Omental fat pad (tissue), 4 donors: Measurements from ENCODE around the gene MAST1. TPM values are rescaled to one million over a fixed set of nuclear protein-coding genes. Genes with fewer than 3 reads are reported as not detected.

ENCODE experiments used
- ATAC-seq: fragments of 150-250 bp; one replicate; pipeline ENCODE4 v1.9.1; 2016; ENCODE audit warnings: mild to moderate bottlenecking, moderate library complexity; ENCODE audit not compliant: low FRiP score
- DNase-seq: peaks from one replicate; pipeline ENCODE4 v3.0.0-alpha.2; 2019; ENCODE audit warnings: low spot score
- total RNA-seq, 4 donors: library from RNA; depleted of rRNA; stranded (reverse); fragments of >200 nt; gene quantifications; one replicate each; pipeline ENCODE4 v1.1.0, GENCODE V29; 2016
- TF ChIP-seq, protein P1 (sequence below), 3 donors: fragments of 450-650 bp; IDR thresholded peaks; one replicate each; pipeline ENCODE4 v1.5.1; 2016 to 2017; ENCODE audit warnings: antibody characterized with exemption in 3 of 3, mild to moderate bottlenecking in 3 of 3, moderate library complexity in 2 of 3

MAST1 gene
- total RNA-seq, 4 donors from 2014 or later, result not detected

- TF ChIP-seq, protein P1, sequence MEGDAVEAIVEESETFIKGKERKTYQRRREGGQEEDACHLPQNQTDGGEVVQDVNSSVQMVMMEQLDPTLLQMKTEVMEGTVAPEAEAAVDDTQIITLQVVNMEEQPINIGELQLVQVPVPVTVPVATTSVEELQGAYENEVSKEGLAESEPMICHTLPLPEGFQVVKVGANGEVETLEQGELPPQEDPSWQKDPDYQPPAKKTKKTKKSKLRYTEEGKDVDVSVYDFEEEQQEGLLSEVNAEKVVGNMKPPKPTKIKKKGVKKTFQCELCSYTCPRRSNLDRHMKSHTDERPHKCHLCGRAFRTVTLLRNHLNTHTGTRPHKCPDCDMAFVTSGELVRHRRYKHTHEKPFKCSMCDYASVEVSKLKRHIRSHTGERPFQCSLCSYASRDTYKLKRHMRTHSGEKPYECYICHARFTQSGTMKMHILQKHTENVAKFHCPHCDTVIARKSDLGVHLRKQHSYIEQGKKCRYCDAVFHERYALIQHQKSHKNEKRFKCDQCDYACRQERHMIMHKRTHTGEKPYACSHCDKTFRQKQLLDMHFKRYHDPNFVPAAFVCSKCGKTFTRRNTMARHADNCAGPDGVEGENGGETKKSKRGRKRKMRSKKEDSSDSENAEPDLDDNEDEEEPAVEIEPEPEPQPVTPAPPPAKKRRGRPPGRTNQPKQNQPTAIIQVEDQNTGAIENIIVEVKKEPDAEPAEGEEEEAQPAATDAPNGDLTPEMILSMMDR (IDR thresholded peaks at IDR 0.05), result no peak
- no peak for ATAC-seq
- no peak for DNase-seq
Observed at GRCh38 chr19:12884202-12884601, 45.9 kb downstream of the MAST1 start.

- DNase-seq, result no peak
- ATAC-seq, result no peak
- TF ChIP-seq, protein P1 (IDR thresholded peaks at IDR 0.05), result no peak
Observed at GRCh38 chr19:12884627-12884925, 46.3 kb downstream of the MAST1 start.

DNA sequence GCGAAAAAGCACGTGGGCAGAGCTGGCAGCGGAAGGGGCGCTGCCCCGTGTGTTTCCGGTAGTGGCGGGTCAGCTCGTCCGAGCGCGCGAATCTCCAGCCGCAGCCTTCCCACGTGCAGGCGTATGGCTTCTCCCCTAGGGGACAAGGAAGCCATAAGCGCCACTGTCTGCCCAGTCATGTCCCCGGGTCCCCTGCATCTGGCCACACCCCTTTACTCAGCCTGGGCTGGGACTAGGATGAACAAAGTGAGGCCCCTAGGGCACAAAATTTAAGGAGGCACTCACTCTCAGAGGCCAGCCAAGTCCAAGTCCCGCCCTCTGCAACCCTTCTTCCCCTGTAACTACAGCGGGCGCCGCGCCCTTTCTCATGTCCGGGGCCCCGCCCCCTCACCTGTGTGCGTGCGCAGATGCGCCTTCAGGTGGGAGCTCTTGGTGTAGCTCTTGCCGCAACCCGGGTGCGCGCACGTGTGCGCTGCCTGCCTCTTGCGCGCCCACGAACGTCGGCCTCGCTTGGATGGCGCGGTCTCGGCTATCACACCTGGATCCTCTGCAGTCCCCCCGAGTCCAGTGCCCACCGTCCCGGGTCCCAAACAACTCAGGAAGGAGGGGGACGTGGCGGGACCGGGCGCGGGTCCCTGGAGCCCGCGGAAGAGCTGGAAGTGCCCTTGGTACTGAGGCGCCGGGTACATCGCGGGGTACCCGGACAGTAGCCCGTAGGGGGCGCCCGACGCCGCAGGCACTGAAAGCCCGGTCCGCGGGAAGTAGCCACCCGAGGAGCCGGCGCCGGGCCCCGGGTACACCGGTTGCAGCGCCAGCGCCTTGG lies 46.8 kb downstream of the MAST1 start:
- ATAC-seq (no peak), DNase-seq (no peak)
- TF ChIP-seq, protein P1 (IDR thresholded peaks at IDR 0.05), result no peak

- TF ChIP-seq, protein P1 (IDR thresholded peaks at IDR 0.05), result no peak
- ATAC-seq (no peak), DNase-seq (no peak)
Observed at GRCh38 chr19:12885749-12886650, 47.7 kb downstream of the MAST1 start.

DNA sequence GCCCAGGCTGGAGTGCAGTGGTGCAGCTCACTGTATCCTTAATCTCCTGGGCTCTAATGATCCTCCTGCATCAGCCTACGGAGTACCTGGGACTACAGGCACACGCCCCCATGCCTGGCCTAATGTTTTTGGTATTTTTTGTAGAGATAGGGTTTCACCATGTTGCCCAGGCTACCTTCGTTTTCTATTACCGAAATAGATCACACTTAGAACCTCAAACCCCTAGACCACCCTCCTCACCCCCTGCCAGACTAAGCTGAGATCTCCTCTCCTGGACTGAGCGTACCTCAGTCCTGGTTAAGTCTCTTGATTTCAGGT lies 48.3 kb downstream of the MAST1 start:
- DNase-seq (no peak), ATAC-seq (no peak)
- TF ChIP-seq, protein P1 (IDR thresholded peaks at IDR 0.05), result no peak

DNA sequence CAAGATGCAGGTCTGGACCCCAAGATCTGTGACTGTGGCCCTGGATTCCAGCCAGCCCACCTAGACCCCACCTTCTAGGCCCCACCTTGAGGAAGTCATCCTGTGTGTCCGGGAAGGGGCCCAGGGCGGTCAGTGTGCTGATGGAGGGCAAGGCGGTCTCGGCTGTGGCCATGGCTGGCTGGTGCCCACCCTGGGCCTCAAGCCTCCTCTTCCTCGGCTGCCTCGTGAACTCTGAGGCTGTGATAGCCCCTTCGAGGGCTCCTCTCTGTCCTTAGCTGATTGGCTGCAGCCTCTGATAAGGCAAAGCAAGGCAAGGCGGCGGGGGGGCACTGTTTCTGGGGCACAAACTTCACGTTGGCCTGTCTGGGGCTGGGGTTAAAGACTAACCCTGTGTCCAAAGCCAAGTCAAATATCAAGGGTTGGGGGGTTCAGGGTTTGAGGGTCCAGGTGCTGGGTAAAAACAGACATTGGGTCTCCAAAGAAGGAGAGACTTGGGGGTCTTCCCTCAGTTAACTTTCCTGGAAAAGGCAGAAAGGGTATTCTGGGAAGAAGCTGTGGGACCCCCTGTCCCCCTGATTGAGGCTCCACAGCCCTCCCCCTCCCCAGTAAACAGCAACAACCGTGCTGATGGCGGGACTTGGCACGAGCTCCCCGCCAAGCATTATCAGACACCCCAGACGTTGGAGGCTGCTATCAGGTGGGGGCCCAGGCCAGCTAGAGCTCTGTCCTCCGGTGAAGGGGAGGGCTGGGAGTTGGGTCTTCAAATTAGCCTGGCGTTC lies 48.8 kb downstream of the MAST1 start, which contains the start of gene KLF1:
KLF1 (minus strand) TSS at position 233 of the 779 bp plus-strand sequence; CDS start at position 172, 61 bp downstream.
- TF ChIP-seq, protein P1 (IDR thresholded peaks at IDR 0.05), result no peak
- no peak for DNase-seq
- no peak for ATAC-seq
